ENCODE data around the gene CAMTA2.

CAMTA2 gene

GRCh38 chr17:4921320-4921719 is 66.2 kb downstream of the CAMTA2 start:
- no peak for DNase-seq

- DNase-seq, result no peak
These were observed 67.0 kb downstream of the CAMTA2 start for GRCh38 chr17:4920351-4921048.

- no peak for DNase-seq
These were observed 67.9 kb downstream of the CAMTA2 start for GRCh38 chr17:4919511-4920047.
